GM12892 (cell line): ENCODE measurements around the gene COL23A1.

ENCODE experiments used
- POLR2A ChIP-seq: IDR thresholded peaks from 2 replicates; pipeline ENCODE4 v1.6.1; 2011; ENCODE audit warnings: low read depth, low read length, control low read depth
- TAF1 ChIP-seq: IDR thresholded peaks from 2 replicates; pipeline ENCODE4 v1.6.1; 2011; ENCODE audit warnings: low read depth, mild to moderate bottlenecking, control low read depth, low read length, borderline replicate concordance

- TF ChIP-seq POLR2A, result no peak
- TF ChIP-seq TAF1, result no peak
Observed at GRCh38 chr5:178454821-178455479, 135.2 kb downstream of the COL23A1 start.
